IMR-90 (cell line): ENCODE results near the gene TWSG1.

ENCODE experiments used
- CTCF ChIP-seq: conservative IDR thresholded peaks from 2 replicates; pipeline ENCODE4 v1.5.1; 2012; ENCODE audit warnings: mild to moderate bottlenecking, low read depth, low read length, improper control_type of control experiment
- FOS ChIP-seq: fragments of 150-350 bp; IDR thresholded peaks from 2 replicates; pipeline ENCODE4 v1.6.1; 2016; ENCODE audit warnings: low read depth, low read length
- POLR2A ChIP-seq: IDR thresholded peaks from 2 replicates; pipeline ENCODE4 v1.6.1; 2012; ENCODE audit warnings: mild to moderate bottlenecking, low read depth, low read length

DNA sequence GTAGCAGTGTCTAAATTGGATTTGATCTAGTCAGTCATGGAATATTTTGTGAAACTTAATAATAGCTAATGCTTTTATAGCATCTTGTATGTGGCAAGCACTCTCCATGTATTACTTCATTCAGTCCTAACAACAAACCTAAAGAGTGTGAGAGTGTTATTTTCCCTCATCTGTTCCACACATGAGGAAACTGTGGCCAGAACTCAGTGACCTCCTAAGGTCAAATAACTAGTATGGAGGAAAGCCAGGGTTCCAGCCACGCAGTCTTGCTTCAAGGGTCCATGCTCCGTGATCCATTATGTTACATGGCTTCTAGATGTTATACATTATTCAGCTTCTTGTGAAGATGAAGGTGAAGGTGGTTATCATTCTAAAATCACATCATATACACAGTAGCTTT is 45.5 kb downstream of the TWSG1 start:
- TF ChIP-seq CTCF, result no peak
- TF ChIP-seq POLR2A, result no peak
- TF ChIP-seq FOS, result no peak
